ENCODE measurements around the gene SMAD9.
A peak's percentile ranks its signal among the peaks of the same experiment; 100 is the strongest.

SMAD9 gene

GRCh38 chr13:36865265-36865664, 54.8 kb downstream of the SMAD9 start:
- H3K4me3 ChIP-seq (ENCODE audit: low read length): no peak overlapping the region
- no peak for TF ChIP-seq ZNF274 (IDR thresholded peaks at IDR 0.05; ENCODE audit: low read depth, low read length)

- no peak overlapping the region for H3K4me3 ChIP-seq (ENCODE audit: low read length)
- no peak for TF ChIP-seq ZNF274 (IDR thresholded peaks at IDR 0.05; ENCODE audit: low read depth, low read length)
Observed at GRCh38 chr13:36862722-36863121, 57.3 kb downstream of the SMAD9 start.

GRCh38 chr13:36862002-36862685, 57.9 kb downstream of the SMAD9 start:
- H3K4me3 ChIP-seq (ENCODE audit: low read length): no peak overlapping the region
- no peak for TF ChIP-seq ZNF274 (IDR thresholded peaks at IDR 0.05; ENCODE audit: low read depth, low read length)

GRCh38 chr13:36859259-36859658, 60.8 kb downstream of the SMAD9 start:
- TF ChIP-seq ZNF274 (IDR thresholded peaks at IDR 0.05; ENCODE audit: low read depth, low read length): no peak
- no peak overlapping the region for H3K4me3 ChIP-seq (ENCODE audit: low read length)

GRCh38 chr13:36858290-36858689, 61.7 kb downstream of the SMAD9 start:
- no peak overlapping the region for H3K4me3 ChIP-seq (ENCODE audit: low read length)
- no peak for TF ChIP-seq ZNF274 (IDR thresholded peaks at IDR 0.05; ENCODE audit: low read depth, low read length)

- no peak for TF ChIP-seq ZNF274 (IDR thresholded peaks at IDR 0.05; ENCODE audit: low read depth, low read length)
- H3K4me3 ChIP-seq (ENCODE audit: low read length): no peak overlapping the region
Observed at GRCh38 chr13:36857253-36857652, 62.8 kb downstream of the SMAD9 start.

- H3K4me3 ChIP-seq (ENCODE audit: low read length): no peak overlapping the region
- TF ChIP-seq ZNF274 (IDR thresholded peaks at IDR 0.05; ENCODE audit: low read depth, low read length): no peak
Observed at GRCh38 chr13:36850790-36851438, 69.1 kb downstream of the SMAD9 start.

- H3K4me3 ChIP-seq (ENCODE audit: low read length): no peak overlapping the region
- TF ChIP-seq ZNF274 (IDR thresholded peaks at IDR 0.05; ENCODE audit: low read depth, low read length): no peak
Observed at GRCh38 chr13:36848199-36848982, 71.6 kb downstream of the SMAD9 start.

GRCh38 chr13:36847606-36848005, 72.4 kb downstream of the SMAD9 start:
- H3K4me3 ChIP-seq (ENCODE audit: low read length): no peak overlapping the region
- no peak for TF ChIP-seq ZNF274 (IDR thresholded peaks at IDR 0.05; ENCODE audit: low read depth, low read length)

- TF ChIP-seq ZNF274 (IDR thresholded peaks at IDR 0.05; ENCODE audit: low read depth, low read length): no peak
- no peak overlapping the region for H3K4me3 ChIP-seq (ENCODE audit: low read length)
Observed at GRCh38 chr13:36841391-36841790, 78.6 kb downstream of the SMAD9 start.

GRCh38 chr13:36840718-36841250, 79.3 kb downstream of the SMAD9 start:
- no peak for TF ChIP-seq ZNF274 (IDR thresholded peaks at IDR 0.05; ENCODE audit: low read depth, low read length)
- no peak overlapping the region for H3K4me3 ChIP-seq (ENCODE audit: low read length)

GRCh38 chr13:36839981-36840380, 80.1 kb downstream of the SMAD9 start:
- H3K4me3 ChIP-seq (ENCODE audit: low read length): peak overlapping the region; percentile 0; the same call in 1 of the 2 replicates
- TF ChIP-seq ZNF274 (IDR thresholded peaks at IDR 0.05; ENCODE audit: low read depth, low read length): no peak

GRCh38 chr13:36839281-36839680, 80.8 kb downstream of the SMAD9 start:
- no peak overlapping the region for H3K4me3 ChIP-seq (ENCODE audit: low read length)
- TF ChIP-seq ZNF274 (IDR thresholded peaks at IDR 0.05; ENCODE audit: low read depth, low read length): no peak

- no peak overlapping the region for H3K4me3 ChIP-seq (ENCODE audit: low read length)
- no peak for TF ChIP-seq ZNF274 (IDR thresholded peaks at IDR 0.05; ENCODE audit: low read depth, low read length)
Observed at GRCh38 chr13:36837354-36838092, 82.5 kb downstream of the SMAD9 start.
